Activated CD4-positive, alpha-beta T cell treated with anti-CD3 and anti-CD28 coated beads, Interleukin-2, amount 50 U/mL, for 16 hours (primary cell): ENCODE data around the gene NBDY.
A peak's percentile ranks its signal among the peaks of the same experiment; 100 is the strongest.

Experiments
- DNase-seq: peaks from one replicate; pipeline ENCODE4 v3.0.0-alpha.2; 2020

The NBDY gene

GRCh38 chrX:56786889-56787733, 58.1 kb downstream of the NBDY start:
- no peak for DNase-seq

DNA sequence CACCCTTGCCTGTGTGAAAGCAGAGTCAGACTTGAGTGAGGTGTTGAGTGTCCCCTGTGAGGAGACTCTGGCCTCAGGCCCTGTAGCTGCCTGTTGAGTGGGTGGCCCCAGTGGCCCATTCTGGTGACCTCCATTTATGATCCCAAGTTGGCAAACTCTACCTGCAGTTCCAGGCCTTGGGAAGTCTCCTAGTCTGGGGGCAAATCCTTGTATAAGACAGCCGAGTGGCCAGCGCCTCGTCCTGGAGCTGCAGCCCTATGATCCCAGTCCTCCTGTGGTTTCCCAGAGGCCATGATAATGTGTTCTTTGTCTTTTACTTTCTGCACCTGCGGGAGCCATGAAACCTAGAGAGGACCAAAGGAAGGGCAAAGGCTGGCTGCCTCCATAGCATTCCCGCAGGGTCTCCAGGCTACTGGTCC, 58.7 kb downstream of the NBDY start:
- DNase-seq: no peak

GRCh38 chrX:56788229-56788628, 59.2 kb downstream of the NBDY start:
- DNase-seq: no peak

DNA sequence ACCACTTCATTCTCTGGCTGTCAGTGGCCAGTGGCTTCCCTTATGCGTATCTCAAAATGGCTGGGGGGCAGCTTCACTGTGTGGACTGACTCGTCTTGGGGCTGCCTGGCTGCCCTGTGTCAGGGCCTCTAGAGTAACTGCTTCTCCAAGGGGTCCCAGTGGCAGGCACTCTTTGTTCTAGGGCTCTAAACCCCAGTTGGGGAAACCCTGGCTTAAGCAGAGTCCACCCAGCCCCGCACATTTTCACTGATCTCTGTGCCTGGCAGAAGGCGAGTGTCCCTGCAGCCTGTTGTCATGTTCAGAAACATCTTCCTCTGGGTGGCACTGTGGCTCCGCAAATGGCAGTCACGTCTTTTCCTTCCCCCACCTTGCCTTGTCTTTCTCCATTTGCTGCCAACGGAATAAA, 59.7 kb downstream of the NBDY start:
- no peak for DNase-seq

DNA sequence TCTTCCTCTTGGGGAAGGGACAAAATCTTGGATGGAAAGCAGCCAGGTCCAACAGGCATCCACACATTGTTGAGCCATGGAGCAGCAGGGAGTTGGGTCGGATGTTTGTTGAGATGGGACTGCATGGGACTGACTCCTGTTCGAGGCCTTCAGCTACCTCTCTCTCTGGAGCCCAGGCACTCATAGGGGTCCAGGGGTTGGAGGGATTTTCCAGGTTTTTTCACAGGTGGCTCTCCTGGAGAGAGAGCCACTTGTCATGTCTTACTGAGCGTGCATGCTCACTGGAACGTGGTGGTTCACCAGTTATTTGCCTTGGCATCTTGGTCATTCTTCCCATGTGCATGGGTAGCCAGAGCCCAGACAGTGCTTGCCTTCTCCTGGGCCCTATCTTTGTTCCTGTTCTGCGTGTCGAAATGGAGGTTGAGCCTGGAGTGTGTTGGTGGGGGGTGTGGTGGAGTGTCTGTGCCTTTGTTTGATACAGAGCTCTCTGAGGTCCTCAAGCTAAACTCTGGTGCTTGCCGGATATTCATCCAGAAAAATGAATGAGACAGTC, 60.6 kb downstream of the NBDY start:
- DNase-seq: no peak

- no peak for DNase-seq
Measured at GRCh38 chrX:56790778-56791177, 61.7 kb downstream of the NBDY start.

DNA sequence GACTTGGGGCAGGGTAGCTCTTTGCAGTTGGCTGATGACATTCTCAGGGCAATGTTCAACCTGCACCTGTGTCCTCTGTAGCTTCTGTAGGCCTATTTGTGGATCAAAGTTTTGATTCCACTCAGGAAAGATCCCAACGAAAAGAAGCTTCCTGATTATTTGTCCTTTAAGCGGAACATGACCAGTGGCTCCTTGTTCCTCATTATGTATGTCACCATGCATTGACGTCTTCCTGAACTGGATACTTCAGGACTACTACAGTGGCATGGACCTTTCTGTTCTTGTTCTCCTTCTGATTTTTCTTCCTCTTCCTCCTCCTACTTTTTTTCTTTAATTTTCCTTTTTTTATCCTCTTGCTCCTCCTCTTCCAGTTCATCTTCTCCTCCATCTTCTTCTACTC, 62.4 kb downstream of the NBDY start:
- no peak for DNase-seq

GRCh38 chrX:56792270-56793111, 63.4 kb downstream of the NBDY start:
- DNase-seq: no peak

GRCh38 chrX:56793112-56793430, 64.0 kb downstream of the NBDY start:
- no peak for DNase-seq

DNA sequence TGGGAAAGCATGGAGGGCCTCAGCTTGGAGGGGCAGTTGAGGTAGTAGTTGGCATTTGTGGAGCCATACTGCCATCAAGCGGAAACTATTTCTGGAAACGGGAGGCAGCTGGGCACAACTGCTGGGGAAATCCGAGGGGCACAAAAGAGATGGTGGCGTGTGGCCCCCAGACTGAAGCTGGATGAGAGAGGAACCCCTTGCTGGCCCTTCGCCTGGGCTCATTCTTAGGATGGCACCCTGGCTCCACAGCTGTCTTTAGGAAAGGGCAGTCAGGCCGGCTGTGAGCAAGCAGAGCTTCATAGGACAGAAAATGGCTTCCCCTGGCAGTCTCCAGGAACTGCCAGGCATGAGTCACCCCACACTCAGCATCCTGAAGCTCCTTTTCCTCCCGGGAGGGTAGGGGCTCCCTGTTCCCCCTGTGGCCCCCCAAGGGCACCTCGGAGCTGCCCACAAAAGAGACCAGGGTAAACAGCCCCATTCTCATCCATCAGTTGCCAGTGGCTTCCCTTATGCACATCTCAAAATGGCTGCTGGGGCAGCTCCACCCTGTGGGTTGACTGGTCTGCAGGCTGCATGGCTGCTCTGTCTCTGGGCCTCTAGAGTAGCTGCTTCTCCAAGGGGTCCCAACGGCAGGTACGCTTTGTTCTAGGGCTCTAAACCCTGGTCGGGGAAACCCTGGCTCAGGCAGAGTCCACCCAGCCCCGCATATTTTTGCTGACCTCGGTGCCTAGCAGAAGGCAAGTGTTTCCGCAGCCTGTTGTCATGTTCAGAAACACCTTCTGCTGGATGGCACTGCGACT, 64.7 kb downstream of the NBDY start:
- no peak for DNase-seq

DNA sequence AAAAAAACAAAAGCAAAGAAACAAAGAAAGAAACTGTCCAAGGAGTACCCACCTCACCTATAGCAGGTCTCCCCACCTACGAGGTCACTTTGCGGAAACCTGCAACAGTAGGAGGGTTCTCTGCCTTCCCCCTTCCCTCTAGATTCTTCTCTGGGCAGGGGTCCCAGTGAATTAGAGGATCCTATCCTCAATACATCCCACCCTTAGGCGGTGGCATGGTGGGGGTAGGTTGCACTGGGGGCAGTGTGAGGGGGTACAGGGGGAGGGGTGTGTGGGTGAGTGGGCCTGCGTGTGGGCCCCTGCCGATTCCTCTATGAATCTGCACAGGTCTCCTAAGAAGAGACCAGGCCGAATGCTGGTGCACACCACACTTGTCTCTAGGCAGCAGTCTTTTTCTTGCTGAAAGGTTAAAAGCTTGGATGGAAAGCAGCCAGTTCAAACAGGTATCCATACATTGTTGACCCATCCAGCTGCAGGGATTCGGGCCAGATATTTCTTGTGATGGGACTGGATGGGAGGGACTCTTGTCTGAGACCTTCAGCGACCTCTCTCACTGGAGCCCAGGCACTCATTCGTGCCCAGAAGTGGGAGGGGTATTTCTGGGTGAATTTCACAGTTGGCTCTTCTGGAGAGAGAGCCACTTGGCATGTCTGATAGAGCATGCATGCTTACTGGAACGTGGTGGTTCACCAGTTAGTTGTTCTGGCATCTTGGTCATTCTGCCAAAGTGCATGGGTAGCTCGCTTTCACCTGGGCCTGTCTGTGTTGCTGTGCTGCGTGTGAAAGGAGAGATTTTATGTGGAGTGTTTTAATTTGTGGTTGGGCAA, 65.6 kb downstream of the NBDY start:
- DNase-seq: no peak

DNA sequence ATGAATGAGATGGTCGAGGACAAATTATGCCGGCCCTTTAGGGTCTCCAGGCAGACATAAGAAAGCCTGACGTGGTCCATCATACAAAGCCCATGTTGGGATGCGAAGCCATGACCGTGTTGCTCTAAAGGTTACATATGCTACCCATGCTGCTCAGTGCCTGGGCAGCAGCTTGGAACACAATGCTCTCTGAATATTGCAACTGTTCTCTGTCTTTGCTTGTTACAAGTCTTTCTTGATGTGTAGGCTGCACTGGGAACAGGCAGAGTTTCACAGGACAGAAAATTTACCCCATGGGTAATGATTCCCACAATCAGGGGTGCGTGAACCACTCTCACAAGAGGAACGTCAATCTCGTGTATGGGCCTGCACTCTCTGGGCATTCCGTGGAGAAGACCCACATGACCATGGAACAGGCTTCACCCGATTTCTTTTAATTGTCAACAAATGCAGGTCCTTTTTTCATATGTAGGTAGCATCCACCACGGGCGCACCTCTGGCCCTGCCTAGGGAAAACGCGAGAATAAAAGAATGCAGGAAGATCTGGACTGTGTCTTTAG, 66.3 kb downstream of the NBDY start:
- DNase-seq: no peak

- no peak for DNase-seq
Measured at GRCh38 chrX:56796641-56797395, 67.8 kb downstream of the NBDY start.

- no peak for DNase-seq
Measured at GRCh38 chrX:56797574-56798338, 68.7 kb downstream of the NBDY start.

DNA sequence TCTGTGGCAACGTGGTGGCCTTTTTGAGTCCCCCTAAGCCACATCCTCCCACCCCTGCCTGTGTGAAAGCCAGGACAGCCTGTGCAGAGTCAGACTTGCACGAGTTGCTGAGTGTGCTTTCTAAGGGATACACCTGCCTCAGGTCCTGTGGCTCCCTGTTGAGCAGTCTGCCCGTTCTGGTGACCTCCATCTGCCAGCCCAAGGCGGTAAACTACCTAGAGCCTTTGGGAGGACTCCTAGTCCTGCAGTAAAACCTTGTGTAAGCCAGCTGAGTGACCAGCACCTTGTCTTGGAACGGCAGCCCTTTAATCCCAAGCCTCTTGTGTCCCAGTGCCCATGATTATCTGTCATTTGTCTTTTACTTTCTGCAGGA, 69.3 kb downstream of the NBDY start:
- DNase-seq: no peak

- no peak for DNase-seq
Measured at GRCh38 chrX:56798866-56799758, 70.1 kb downstream of the NBDY start.

DNA sequence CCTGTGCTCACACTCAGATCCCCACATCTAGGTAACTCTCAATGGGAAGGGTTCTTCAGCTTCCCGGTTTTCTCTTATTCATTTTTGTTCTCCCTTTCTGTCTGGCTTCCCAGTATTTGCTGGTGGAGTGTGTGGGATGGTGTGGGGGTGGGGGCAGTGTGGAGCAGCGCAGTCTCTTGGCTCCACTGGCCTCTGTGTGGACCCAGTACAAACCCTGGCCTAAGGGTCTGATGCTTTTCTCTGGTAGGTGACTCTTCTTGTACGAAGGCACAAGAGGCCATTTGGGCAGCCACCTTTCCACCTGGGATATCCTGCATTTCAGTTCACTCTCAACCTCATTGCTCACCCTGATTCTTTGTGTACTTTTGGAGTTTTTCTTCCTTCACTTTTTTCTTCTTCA, 71.3 kb downstream of the NBDY start:
- DNase-seq: no peak

DNA sequence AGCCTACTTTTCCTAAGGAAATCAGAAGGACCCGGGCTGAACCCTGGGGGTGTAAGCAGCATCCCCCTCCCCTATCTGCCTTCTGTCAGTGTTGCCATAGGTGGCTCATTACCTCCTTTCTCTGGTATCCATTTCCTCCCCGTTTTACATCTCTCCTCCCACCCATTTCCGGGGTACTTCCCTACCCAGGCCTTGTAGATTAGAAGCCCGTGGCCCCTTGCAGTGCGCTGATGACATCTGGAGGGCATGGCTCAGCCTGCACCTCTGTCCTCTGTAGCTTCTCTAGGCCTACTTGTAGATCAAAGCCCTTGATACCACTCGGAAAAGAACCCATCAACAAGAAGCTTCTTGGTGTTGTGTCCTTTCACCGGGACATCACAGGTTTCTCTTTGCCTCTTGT, 71.8 kb downstream of the NBDY start:
- peak; percentile 72 for DNase-seq

DNA sequence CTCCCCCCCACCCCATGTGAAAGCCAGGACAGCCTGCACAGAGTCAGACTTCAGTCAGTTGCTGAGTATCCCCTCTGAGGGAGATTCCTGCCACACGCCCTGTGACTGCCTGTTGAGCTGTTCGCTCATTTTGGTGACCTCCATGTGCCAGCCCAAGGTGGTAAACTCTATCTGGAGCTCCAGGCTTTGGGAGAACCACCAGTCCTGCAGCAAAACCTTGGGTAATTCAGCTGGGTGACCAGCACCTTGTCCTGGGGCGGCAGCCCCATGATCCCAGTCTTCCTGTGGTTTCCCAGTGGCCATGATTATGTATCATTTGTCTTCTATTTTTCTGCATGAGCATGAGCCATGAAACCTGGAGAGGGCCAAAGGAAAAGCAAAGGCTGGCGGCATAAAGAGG, 73.4 kb downstream of the NBDY start:
- no peak for DNase-seq
